Limb (tissue), 2 donors: ENCODE data around the gene SEC14L1.

Experiments used
- DNase-seq, 2 donors: peaks; one replicate each; pipeline ENCODE4 v3.0.0-alpha.2; 2016; ENCODE audit errors: extremely low spot score in 2 of 2

SEC14L1 gene

GRCh38 chr17:77213778-77214132 is 73.0 kb downstream of the SEC14L1 start:
- no peak for DNase-seq

DNA sequence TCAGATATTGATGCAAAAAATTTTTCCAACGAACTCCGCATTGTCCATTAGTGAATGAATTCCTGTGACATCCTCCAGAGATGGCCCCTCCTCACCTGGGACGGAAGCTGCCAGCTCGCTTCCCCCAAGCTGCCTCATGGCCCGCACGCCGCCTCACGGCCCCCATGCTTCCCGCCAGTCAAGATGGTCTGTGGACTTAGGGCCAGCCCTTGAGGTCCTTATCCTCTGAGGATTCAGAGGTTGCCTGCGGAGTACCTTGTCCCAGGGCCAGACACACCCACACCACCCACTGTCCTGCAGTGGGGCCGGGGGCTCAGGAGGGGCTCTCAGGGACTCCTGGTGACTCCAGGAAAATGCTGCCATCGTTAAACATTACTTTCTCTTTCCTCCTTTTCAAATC is 73.6 kb downstream of the SEC14L1 start:
- no peak for DNase-seq

GRCh38 chr17:77214743-77215142 is 74.0 kb downstream of the SEC14L1 start:
- DNase-seq: no peak

DNA sequence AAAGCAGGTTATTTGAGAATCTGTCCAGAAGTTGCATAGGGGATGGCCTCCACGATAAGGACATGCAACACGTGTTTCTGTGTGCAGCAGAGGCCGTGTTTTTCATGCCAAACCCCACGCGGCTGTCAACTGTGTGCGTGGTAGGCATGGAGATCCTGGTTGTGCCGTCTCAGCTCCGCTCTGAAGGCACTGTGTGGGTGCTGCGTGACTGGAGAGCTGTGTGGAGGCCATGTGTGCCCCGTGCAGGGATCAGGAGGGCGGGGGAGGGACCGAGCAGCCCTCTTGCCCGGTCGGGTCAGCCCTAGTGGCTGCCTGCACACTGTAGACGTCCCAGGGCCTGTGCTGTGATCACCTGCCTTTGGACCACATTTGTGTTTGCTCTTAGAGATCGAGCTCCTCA is 74.5 kb downstream of the SEC14L1 start:
- no peak for DNase-seq

DNA sequence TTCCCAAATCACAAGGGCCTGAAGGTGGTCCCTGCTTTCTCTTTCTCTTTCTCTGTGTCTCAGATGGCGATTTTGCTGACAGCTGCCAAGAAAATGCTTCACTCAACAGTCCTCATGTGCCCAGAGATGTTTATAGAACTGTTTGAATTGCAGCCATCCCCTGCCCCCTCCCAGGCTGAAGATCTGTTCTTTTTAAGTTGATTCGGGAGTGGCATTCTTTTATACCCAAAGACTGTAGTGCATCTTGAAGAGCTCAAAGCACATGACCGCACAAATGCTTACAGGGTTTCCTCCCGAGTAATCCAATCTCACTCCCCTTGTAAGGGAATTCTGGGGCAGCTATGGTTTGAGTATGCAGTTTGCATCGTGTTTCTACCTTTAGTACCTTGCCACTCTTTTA is 75.7 kb downstream of the SEC14L1 start:
- DNase-seq: no peak

DNA sequence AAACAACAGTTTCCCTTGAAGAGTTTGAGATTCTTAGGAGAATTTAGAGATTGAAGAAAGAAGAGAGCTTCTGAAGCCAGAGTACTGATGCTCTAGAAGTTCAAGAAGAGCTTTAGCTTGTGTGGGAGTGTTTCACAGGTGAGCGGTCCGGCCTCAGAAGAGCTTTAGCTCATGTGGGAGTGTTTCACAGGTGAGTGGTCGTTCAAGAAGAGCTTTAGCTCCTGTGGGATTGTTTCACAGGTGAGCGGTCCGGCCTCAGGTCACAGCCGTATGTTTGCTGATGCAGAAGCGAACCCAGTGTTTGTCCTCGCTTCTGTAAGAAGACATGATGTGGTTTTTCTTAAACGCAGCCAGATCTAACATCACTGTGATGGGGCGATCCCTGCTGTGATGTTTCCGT is 76.4 kb downstream of the SEC14L1 start:
- no peak for DNase-seq

DNA sequence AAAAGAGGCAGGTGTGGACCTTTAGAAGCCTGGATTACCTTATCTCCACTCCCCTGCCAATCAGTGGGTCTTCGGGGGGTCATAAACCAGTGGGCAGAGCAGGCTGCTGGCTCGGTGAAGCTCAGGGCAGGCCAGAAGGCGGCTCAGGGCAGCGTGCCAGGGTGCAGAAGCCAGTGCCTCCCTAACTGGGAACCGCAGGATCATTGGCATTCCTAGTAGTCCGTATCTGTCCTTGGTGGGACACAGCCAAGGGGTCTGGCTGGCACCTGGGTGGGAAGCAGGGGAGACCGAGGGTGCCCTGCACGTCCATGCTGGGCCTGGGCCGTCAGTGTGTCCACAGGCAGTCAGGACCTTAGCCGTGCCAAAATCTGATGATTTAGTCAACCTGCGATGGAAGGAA is 76.8 kb downstream of the SEC14L1 start:
- no peak for DNase-seq

DNA sequence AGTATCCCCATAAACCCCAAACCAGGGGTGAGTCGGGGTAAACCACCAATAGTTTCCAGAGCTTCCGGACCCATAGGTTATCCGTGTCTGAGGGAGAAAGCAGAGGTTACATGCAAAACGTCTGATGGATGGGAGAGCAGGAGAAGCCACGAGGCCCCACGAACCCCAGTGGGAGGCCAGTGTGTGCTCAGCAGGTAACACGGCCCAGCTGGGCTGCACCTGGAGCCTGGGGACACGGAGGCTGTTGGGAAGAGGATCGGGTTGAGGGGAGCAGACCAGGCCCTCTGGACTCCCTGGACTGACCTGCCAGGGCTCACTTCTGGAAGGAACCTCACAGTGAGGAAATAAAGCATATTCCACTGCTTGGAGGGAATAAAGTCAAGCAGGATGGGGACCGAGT is 78.1 kb downstream of the SEC14L1 start:
- DNase-seq: no peak

- no peak for DNase-seq
Observed at GRCh38 chr17:77222356-77222755, 81.6 kb downstream of the SEC14L1 start.

DNA sequence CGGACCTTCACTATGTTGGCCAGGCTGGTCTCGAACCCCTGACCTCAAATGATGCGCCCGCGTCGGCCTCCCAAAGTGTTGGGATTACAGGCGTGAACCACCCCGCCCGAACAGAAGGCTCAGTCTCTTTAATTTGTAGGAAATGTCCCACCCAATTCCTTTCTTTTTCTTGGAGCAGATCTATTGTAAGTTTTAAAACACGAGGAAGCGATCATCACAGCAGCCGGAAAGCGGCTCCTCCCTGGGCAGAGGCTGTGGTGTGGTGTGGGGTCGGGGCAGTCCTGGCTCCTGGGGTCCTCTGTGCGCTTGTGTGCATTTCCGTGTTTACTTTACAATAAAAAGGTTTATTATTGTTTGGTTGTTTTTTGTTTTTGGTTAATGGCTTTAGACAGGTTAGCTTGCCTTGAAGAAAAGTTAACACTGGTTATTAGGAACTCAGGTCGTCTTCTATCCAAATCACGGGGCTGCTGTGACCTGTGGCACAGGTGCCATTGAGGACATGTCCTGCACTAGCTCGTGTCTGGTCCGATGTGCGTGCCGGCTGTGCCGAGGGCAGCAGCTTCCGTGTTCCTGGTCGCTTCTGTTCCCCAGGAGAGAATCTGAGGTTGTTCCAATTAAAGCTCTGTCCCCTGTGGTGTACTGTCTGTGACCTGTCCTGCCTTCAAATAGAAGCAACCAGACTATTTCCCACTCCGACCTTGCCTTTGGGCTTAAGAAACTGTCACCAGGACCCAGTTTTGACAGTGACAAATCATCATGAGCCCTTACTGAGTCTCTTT is 83.1 kb downstream of the SEC14L1 start:
- DNase-seq: no peak

DNA sequence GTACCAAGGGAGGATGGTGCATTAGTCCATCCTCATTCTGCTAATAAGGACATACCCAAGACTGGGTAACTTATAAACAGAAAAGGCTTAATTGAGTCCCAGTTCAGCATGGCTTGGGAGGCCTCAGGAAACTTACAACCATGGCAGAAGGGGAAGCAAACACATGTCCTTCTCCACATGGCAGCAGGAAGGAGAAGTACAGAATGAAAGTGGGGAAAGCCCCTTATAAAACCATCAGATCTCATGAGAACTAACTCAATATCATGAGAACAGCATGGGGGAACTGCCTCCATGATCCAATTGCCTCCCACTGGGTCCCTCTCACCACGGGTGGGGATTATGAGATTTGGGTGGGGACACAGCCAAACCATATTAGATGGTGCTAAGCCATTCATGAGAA is 84.5 kb downstream of the SEC14L1 start:
- DNase-seq: no peak

DNA sequence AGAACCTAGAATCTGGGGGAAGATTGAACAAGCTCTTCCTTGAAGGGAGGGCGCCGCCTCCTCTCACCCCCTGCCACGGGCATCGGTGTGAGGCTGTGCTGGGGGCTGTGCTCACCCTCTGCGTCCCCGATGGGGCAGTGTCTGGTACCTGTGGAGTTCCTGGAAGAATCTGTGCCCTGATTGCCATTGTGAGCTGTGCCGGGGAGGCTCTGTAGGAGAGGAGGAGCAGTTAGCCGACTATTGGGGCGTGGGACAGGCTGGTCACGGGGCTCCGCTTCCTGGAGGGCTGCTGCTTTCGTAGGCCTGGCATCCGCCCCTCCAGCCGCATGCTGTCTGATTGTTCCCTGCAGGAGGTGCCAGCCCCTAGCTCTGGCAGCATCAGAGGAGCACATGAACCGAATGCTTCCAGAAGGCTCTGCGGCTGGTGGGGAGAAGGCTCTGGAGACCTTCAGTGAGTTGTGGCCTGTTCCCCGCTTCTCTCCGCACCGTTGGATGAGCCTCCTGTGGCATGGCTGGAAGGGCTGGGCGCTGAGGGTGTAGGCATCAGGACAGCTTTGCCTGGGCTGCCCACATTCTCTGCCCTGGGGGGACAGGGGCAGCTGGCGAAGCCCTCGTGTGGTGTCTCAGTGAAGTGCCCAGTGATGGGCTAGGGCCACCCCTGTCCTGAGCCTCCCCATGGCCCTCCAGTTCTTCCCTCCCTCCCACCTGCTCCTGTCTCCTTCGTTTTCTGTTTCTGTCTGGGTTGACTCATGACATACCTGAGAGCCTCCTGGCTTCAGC is 86.9 kb downstream of the SEC14L1 start:
- no peak for DNase-seq

GRCh38 chr17:77228241-77228752 is 87.5 kb downstream of the SEC14L1 start:
- no peak for DNase-seq

DNA sequence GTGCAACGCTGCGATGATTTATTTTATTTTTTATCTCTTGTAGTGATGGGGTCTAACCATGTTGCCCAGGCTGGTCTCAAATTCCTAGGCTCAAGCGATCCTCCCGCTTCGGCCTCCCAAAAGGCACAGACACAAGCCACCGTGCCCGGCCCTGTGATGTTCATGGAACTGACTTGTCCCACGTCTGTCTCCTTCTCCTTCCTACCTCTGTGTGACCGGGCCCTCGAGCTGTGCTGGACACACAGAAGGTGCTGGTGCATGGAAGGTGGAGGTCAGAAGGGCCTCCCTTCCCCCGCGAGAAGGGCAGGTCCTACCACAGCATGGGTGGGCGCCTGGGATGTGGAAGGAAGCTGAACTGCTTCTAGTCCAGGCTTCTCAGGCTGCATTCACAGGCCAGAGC is 88.0 kb downstream of the SEC14L1 start:
- DNase-seq: no peak

GRCh38 chr17:77229786-77230435 is 89.1 kb downstream of the SEC14L1 start:
- no peak for DNase-seq

GRCh38 chr17:77230436-77230830 is 89.7 kb downstream of the SEC14L1 start:
- DNase-seq: no peak

DNA sequence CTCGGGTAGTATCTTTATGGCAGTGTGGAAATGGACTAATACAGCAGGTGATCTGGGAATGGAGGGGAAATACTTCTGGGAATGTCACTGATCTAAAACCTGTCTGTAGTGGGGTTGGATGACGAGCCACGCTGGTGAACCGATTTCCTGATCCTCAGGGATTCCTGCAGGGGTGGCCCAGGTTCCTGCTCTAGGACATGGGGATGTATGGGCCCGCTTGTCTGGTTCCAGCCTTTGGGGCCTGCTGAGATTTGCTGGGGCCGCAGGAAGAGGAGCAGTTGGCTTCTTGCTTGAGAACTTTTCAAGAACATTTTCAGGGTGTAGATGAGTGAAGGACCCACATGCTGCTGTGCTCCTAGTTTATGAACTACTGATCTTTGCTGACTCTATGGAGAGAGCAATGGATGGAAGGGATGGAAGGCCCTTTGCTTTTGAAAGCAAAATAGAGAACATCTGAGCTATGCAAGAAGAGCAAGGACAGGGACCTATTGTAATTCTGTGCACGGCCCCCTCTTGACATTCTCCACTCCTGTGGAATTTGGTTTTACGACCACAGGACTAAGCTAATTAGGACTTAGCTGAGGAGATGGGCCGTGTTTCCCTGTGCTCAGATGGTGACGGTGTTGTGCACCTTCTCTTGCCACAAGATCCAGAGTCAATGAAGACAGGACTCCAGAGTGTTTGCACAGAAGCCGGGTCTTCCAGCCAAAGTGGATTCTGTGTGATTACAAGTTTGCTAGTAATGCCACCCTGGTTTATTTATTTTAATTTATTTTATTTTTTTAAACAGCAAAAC is 90.5 kb downstream of the SEC14L1 start:
- DNase-seq: no peak

DNA sequence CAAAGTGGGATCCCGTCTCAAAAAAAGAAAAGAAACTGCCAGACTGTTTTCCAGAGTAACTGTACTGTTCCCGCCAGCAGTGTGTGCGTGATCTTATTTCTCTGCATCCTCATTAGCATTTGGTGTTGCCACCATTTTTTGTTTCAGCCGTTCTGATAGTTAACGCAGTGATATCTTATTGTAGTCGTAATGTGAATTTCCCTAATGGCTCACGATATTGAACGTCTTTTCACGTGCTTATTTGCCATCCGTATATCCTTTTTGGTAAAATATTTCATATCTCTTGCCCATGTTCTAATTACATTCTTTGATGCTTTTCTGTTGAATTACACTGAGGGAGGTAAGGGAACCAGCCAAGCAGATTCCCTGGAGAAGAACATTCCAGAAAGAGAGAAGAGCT is 92.4 kb downstream of the SEC14L1 start:
- no peak for DNase-seq

DNA sequence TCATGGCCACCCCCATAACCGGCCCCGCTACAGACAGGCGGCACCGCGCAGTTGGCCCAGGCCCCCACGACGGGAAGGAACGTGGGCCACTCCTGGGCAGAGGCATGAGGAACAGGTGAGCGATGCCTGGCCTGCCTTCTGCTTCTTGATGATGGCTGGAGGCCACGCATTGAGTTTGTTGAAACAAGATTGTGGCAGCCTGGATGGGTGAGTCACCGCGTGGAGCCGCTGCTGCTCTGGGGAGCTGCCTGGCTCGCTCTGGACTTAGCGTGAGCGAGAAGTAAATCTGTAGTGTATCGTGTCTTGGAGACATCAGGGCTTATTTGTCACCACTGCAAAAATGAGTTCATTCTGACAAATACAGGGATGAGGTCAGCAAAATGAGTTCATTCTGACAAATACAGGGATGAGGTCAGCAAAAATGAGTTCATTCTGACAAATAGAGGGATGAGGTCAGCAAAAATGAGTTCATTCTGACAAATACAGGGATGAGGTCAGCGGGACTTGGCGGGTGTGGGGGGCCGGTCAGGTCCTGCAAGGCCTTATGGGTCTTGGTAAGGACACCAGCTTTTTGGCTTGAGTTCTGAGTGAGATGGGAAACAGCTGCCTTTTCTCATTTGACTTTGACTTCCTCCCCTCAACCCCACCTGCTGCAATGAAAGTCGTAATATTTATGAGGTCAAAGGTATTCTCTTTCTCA is 93.0 kb downstream of the SEC14L1 start:
- no peak for DNase-seq

- DNase-seq: no peak
Observed at GRCh38 chr17:77234695-77235094, 93.9 kb downstream of the SEC14L1 start.

DNA sequence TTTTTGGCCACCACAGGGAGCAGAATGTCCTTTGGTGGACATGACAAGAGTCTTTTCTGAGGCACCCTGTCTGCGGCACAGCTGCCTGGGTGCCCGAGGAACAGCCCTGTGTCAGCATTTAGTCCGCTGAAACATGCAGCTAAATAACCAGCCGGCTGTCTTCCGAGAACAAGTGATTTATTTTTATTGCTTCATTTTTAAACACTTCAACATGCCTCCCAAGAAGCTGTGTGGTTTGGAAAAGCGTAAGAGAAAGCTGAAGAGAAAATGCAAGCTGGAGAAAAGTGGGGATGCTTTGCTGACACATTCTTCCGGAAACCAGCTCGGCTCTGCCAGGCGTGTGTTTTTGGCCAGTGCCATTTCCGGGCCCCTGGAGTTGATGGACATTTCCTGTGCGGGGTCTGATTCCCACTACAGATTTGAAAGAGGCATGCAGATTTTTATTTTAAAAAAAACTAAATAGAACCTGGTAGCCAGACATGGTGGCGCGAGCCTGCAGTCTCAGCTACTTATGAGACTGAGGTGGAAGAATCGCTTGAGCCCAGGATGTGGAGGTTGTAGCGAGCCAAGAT is 94.7 kb downstream of the SEC14L1 start:
- peak in 1 of 2 donors; percentile 64 for DNase-seq
